H9 (cell line): ENCODE measurements around the gene PLXNA2. TPM values are rescaled to one million over a fixed set of nuclear protein-coding genes. Genes with fewer than 3 reads are reported as not detected.

Experiments
- DNase-seq: peaks from one replicate; pipeline ENCODE4 v3.0.0-alpha.2; 2017
- H2AFZ ChIP-seq: one replicate; pipeline ENCODE4 v1.6.1; 2013; ENCODE audit warnings: mild to moderate bottlenecking, low read length, control low read depth, moderate library complexity
- H2AK5ac ChIP-seq: 2 replicates; pipeline ENCODE4 v1.6.1; 2013; ENCODE audit warnings: low read length, control low read depth, mixed read lengths; ENCODE audit not compliant: insufficient read length
- H2BK120ac ChIP-seq: one replicate; pipeline ENCODE4 v1.6.1; 2013; ENCODE audit warnings: low read depth, mild to moderate bottlenecking, low read length, control low read depth, inconsistent platforms; ENCODE audit not compliant: poor library complexity, severe bottlenecking
- H2BK12ac ChIP-seq: 2 replicates; pipeline ENCODE4 v1.6.1; 2013; ENCODE audit warnings: low read length, control low read depth, mixed read lengths, low read depth; ENCODE audit not compliant: insufficient read length
- H2BK15ac ChIP-seq: 2 replicates; pipeline ENCODE4 v1.6.1; 2013; ENCODE audit warnings: low read depth, low read length, control low read depth
- H2BK20ac ChIP-seq: one replicate; pipeline ENCODE4 v1.6.1; 2013; ENCODE audit warnings: low read depth, mild to moderate bottlenecking, low read length, control low read depth, inconsistent platforms; ENCODE audit not compliant: poor library complexity, severe bottlenecking
- H2BK5ac ChIP-seq: 2 replicates; pipeline ENCODE4 v1.6.1; 2013; ENCODE audit warnings: low read length, control low read depth, mixed read lengths; ENCODE audit not compliant: insufficient read length
- H3K14ac ChIP-seq: 2 replicates; pipeline ENCODE4 v1.6.1; 2013; ENCODE audit warnings: low read length, control low read depth; ENCODE audit not compliant: insufficient read depth
- H3K18ac ChIP-seq: 2 replicates; pipeline ENCODE4 v1.6.1; 2013; ENCODE audit warnings: low read depth, mild to moderate bottlenecking, mixed read lengths, low read length, control low read depth; ENCODE audit not compliant: insufficient read length
- H3K23ac ChIP-seq: 2 replicates; pipeline ENCODE4 v1.6.1; 2013; ENCODE audit warnings: low read length, control low read depth, mixed read lengths, low read depth; ENCODE audit not compliant: insufficient read length
- H3K23me2 ChIP-seq: 2 replicates; pipeline ENCODE4 v1.6.1; 2013; ENCODE audit warnings: low read depth, mild to moderate bottlenecking, mixed read lengths, low read length, control low read depth; ENCODE audit not compliant: insufficient read length, poor library complexity, severe bottlenecking
- H3K27ac ChIP-seq: 2 replicates; pipeline ENCODE4 v1.5.1; 2013; ENCODE audit warnings: low read length, control low read depth, mixed read lengths, low read depth; ENCODE audit not compliant: insufficient read length
- H3K27me3 ChIP-seq: 2 replicates; pipeline ENCODE4 v1.6.1; 2013; ENCODE audit warnings: low read length, control low read depth, inconsistent platforms; ENCODE audit not compliant: insufficient read depth
- H3K4ac ChIP-seq: 2 replicates; pipeline ENCODE4 v1.6.1; 2013; ENCODE audit warnings: low read depth, mild to moderate bottlenecking, control low read depth, inconsistent platforms, low read length, moderate library complexity
- H3K4me1 ChIP-seq: 2 replicates; pipeline ENCODE4 v1.6.1; 2013; ENCODE audit warnings: low read length, control low read depth, inconsistent platforms; ENCODE audit not compliant: insufficient read depth
- H3K4me2 ChIP-seq: 2 replicates; pipeline ENCODE4 v1.6.1; 2013; ENCODE audit warnings: low read length, control low read depth, mixed read lengths; ENCODE audit not compliant: insufficient read length, insufficient read depth
- H3K56ac ChIP-seq: 2 replicates; pipeline ENCODE4 v1.6.1; 2013; ENCODE audit warnings: low read depth, mild to moderate bottlenecking, mixed read lengths, low read length, control low read depth; ENCODE audit not compliant: insufficient read length
- H3K79me1 ChIP-seq: 2 replicates; pipeline ENCODE4 v1.6.1; 2013; ENCODE audit warnings: low read depth, mild to moderate bottlenecking, moderate library complexity, low read length, control low read depth, inconsistent platforms; ENCODE audit not compliant: insufficient read depth, poor library complexity, severe bottlenecking
- H3K79me2 ChIP-seq: 2 replicates; pipeline ENCODE4 v1.6.1; 2013; ENCODE audit warnings: low read length, control low read depth, inconsistent platforms; ENCODE audit not compliant: insufficient read depth
- H3K9ac ChIP-seq: 2 replicates; pipeline ENCODE4 v1.6.1; 2013; ENCODE audit warnings: low read length, control low read depth, mixed read lengths; ENCODE audit not compliant: insufficient read length; ENCODE audit errors: extremely low read depth
- H3K9me3 ChIP-seq: one replicate; pipeline ENCODE4 v1.6.1; 2013; ENCODE audit warnings: low read depth, low read length, inconsistent platforms; ENCODE audit not compliant: control insufficient read depth
- H3T11ph ChIP-seq: one replicate; pipeline ENCODE4 v1.6.1; 2013; ENCODE audit warnings: mild to moderate bottlenecking, low read length, control low read depth, inconsistent platforms
- H4K20me1 ChIP-seq: one replicate; pipeline ENCODE4 v1.6.1; 2013; ENCODE audit not compliant: control insufficient read depth, insufficient read length, insufficient read depth
- H4K5ac ChIP-seq: 2 replicates; pipeline ENCODE4 v1.6.1; 2013; ENCODE audit warnings: low read depth, mild to moderate bottlenecking, mixed read lengths, low read length, control low read depth; ENCODE audit not compliant: insufficient read length
- H4K8ac ChIP-seq: replicated peaks from 2 replicates; pipeline ENCODE4 v1.6.1; 2013; ENCODE audit warnings: low read length, control low read depth, mixed read lengths, low read depth; ENCODE audit not compliant: insufficient read length
- H4K91ac ChIP-seq: 2 replicates; pipeline ENCODE4 v1.6.1; 2013; ENCODE audit warnings: low read depth, mild to moderate bottlenecking, moderate library complexity, mixed read lengths, low read length, control low read depth; ENCODE audit not compliant: insufficient read length
- H3K27ac Mint-ChIP-seq, 3 experiments: 2 replicates in 2 of 3; 3 replicates in 1 of 3; pipeline ENCODE4 v1.8.0; 2020 to 2021; ENCODE audit warnings: mixed read lengths in 3 of 3, mild to moderate bottlenecking in 1 of 3, moderate library complexity in 1 of 3
- H3K27me3 Mint-ChIP-seq: 2 replicates; pipeline ENCODE4 v1.8.0; 2021; ENCODE audit warnings: low read depth, mild to moderate bottlenecking, moderate library complexity, mixed read lengths
- H3K36me3 Mint-ChIP-seq, 3 experiments: 2 replicates in 2 of 3; 3 replicates in 1 of 3; pipeline ENCODE4 v1.8.0; 2020 to 2021; ENCODE audit warnings: low read depth in 3 of 3, mixed read lengths in 3 of 3; ENCODE audit not compliant: insufficient read depth in 1 of 3
- H3K4me1 Mint-ChIP-seq, 2 experiments: 2 replicates each; pipeline ENCODE4 v1.8.0; 2020; ENCODE audit warnings: mixed read lengths in 2 of 2
- H3K4me3 Mint-ChIP-seq, 2 experiments: 2 replicates in 1 of 2; 3 replicates in 1 of 2; pipeline ENCODE4 v1.8.0; 2020 to 2021; ENCODE audit warnings: mild to moderate bottlenecking in 2 of 2, mixed read lengths in 2 of 2, moderate library complexity in 1 of 2
- H3K9me3 Mint-ChIP-seq, 2 experiments: 2 replicates in 1 of 2; 3 replicates in 1 of 2; pipeline ENCODE4 v1.8.0; 2020; ENCODE audit warnings: mild to moderate bottlenecking in 2 of 2, mixed read lengths in 2 of 2, moderate library complexity in 1 of 2
- WGBS: extraction: QIAGEN DNeasy Blood & Tissue Kit; methylation state at CpG from one replicate; pipeline ENCODE4 v1.1.7; 2013; ENCODE audit warnings: missing lambda C conversion rate, low lambda C conversion rate, mixed read lengths; ENCODE audit not compliant: insufficient read length; ENCODE audit errors: extremely low coverage; 5-methylcytosine and 5-hydroxymethylcytosine counted together
- total RNA-seq: library from RNA; stranded (reverse); gene quantifications from 2 replicates; pipeline ENCODE4 v1.2.1, GENCODE V29; 2021
- TF ChIP-seq, protein P1 (sequence below): fragments of 200-600 bp; sonication (generic); conservative IDR thresholded peaks from 3 replicates; pipeline ENCODE4 v1.8.0; 2021; ENCODE audit warnings: antibody characterized with exemption, mild to moderate bottlenecking

Gene PLXNA2
- total RNA-seq, 1 experiment from 2014 or later = 0.57 TPM

DNA sequence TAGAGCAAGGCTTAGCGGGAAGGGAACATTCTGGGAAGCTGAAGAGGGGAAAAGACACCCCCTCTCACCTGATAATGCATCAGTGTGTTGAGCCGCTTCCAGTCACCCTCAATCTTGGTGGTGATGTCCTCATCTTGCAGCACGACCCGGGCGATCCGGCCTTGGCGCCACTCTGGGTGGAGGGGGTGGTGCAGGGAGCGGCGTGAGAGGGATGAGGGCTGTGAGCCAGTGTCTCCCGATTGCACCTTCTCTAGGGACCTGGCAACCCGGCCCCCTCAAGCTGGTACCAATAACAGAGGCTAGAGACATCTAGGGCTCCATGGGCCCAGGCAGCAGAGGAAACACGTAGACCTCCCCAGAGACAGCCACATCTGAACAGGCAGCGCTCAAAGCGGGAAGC lies 205.9 kb downstream of the PLXNA2 start:
- H3K36me3 Mint-ChIP-seq = no peaks in the 10 kb centered on the region

More for the DNA sequence above, 205.9 kb downstream of the PLXNA2 start:
- Histone ChIP-seq H2BK12ac (no peak overlapping the region), H4K8ac (no peak overlapping the region), H3K79me1 (no peaks in the 10 kb centered on the region), H2AFZ (no peak overlapping the region), H3K4me1 (no peaks in the 10 kb centered on the region), H3K4ac (no peak overlapping the region), H3K4me2 (no peak overlapping the region), H2BK5ac (no peak overlapping the region), H3K9ac (no peak overlapping the region), H2BK20ac (no peak overlapping the region), H3K23ac (no peak overlapping the region), H2AK5ac (no peak overlapping the region), H4K20me1 (no peaks in the 10 kb centered on the region), H3K56ac (no peak overlapping the region), H2BK15ac (no peak overlapping the region), H3K18ac (no peak overlapping the region), H3T11ph (no peak overlapping the region), H3K27me3 (no peaks in the 10 kb centered on the region), H3K14ac (no peak overlapping the region; the same call in 1 of the 2 replicates), H4K91ac (no peak overlapping the region), H4K5ac (no peak overlapping the region), H3K23me2 (no peaks in the 10 kb centered on the region), H3K27ac (no peak overlapping the region), H2BK120ac (no peak overlapping the region), H3K9me3 (no peaks in the 10 kb centered on the region), H3K79me2 (no peaks in the 10 kb centered on the region)
- Mint-ChIP-seq H3K4me3 (no peak overlapping the region), H3K4me1 (peaks cover 16 to 34% of the 10 kb centered on the region in 2 experiments), H3K27me3 (peaks cover 3% of the 10 kb centered on the region), H3K27ac (no peak overlapping the region; a peak in 1 of 7 replicates), H3K9me3 (no peaks in the 10 kb centered on the region)
- TF ChIP-seq, protein P1, sequence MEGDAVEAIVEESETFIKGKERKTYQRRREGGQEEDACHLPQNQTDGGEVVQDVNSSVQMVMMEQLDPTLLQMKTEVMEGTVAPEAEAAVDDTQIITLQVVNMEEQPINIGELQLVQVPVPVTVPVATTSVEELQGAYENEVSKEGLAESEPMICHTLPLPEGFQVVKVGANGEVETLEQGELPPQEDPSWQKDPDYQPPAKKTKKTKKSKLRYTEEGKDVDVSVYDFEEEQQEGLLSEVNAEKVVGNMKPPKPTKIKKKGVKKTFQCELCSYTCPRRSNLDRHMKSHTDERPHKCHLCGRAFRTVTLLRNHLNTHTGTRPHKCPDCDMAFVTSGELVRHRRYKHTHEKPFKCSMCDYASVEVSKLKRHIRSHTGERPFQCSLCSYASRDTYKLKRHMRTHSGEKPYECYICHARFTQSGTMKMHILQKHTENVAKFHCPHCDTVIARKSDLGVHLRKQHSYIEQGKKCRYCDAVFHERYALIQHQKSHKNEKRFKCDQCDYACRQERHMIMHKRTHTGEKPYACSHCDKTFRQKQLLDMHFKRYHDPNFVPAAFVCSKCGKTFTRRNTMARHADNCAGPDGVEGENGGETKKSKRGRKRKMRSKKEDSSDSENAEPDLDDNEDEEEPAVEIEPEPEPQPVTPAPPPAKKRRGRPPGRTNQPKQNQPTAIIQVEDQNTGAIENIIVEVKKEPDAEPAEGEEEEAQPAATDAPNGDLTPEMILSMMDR = no peak
- WGBS = no CpG with 5 or more reads among the region's 14 CpGs
- DNase-seq = no peak
